ENCODE data around the gene VWA3B.

DNA sequence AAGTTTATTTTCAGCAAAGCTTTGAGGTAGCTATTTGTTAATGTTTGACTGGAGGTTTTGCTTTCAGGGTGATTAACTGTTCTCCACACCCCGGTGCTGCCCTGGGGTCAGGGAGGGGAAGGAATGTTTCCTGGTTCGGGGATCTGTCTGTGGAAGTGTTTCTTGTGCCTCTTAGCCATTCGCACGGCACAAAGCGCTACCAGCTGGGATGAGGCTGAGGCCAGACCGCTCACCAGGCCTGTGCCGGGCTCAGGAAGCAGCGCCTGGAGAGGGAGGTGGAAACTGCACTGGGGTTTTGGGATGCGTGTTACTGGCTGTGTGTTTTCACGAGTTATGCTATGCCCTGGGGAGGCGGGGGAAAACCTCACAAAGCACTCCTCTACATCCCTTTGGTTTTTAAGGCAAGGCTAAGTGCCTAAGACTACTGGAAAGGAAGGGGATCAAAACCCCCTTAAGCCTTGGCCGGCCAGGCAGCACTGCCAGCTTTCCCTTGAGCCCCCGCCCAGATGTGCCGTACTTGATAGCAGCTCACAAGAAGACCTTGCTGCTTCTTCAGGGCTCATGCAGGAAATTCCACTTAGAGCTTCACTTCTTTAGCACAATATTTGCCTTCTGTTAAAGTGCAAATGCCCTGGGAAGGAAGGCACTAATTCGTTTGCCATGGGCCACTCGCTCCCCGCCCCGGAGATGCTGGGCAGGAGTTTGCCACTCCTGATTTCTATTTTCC, 193.6 kb downstream of the VWA3B start:
- TF ChIP-seq EZH2 (IDR thresholded peaks at IDR 0.05) = no peak
- TF ChIP-seq POLR2AphosphoS5 (IDR thresholded peaks at IDR 0.05; ENCODE audit: borderline replicate concordance, low read depth, low read length) = no peak
- TF ChIP-seq FOXP2 (optimal IDR thresholded peaks at IDR 0.05; ENCODE audit: control extremely low read depth, extremely low read length, insufficient read depth) = no peak
